ENCODE data around the gene HS6ST3.

HS6ST3 gene

GRCh38 chr13:96834626-96835025, 744.7 kb downstream of the HS6ST3 start:
- DNase-seq (ENCODE audit: low read depth in 2 of 2), result no peak

DNA sequence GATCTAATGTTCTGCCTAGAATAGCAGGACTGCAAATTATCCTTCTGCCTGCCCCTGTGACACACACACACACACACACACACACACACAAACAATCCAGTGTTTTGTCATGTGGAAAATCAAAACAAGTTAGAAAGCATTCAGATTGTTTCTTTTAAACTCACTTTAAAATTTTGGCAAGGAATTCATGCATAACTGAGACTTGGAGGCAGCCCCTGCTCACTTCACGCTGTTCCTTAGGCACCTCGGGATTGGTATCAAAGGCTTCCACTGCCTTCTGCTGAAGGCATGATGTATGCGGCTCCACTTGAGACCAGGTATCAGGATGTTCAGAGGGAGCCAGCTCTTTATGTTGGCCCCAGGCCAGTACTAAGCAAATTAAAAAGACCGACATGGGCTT, 745.6 kb downstream of the HS6ST3 start:
- DNase-seq (ENCODE audit: low read depth in 2 of 2), result no peak

- no peak for DNase-seq (ENCODE audit: low read depth in 2 of 2)
These were observed 746.8 kb downstream of the HS6ST3 start for GRCh38 chr13:96836733-96837132.

GRCh38 chr13:96837809-96838208, 747.9 kb downstream of the HS6ST3 start:
- DNase-seq (ENCODE audit: low read depth in 2 of 2), result no peak

- DNase-seq (ENCODE audit: low read depth in 2 of 2), result no peak
These were observed 754.3 kb downstream of the HS6ST3 start for GRCh38 chr13:96844195-96844594.

DNA sequence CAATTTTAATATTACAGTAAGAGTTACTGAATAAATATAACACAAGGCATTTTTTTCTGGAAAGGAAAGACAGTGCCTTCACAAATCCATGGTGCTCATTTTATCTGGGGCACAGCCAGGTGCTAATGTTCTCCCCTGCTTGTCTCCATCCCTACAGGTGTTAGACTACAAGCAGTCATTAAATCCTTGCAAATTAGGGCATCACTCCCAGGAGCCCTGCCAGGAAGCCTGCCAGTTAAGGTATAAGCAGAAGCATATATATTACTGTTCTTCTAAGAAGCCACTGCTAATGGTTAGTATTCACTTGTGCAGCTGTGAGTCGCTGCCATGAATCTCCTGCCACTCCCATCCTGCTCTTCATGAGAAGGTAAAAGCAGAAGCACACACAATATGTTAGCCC, 754.7 kb downstream of the HS6ST3 start:
- no peak for DNase-seq (ENCODE audit: low read depth in 2 of 2)

DNA sequence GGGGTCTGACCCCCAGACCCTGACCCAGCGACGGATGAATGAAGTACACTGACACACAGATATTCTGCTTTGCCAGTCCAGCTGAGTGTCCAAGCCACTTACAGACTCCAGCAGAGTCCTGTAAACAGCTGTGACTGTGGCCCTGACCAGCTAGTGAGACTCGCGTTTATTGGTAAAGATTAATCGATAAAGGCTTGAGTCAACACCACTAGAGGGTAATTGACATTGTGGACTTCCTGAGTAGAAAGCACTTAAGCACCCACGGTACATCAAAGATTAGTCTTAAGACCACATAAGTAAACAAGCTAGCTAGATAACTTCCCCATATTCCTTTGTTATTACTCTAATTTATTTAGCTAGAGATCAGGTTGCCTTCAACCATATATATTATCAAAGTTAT, 758.4 kb downstream of the HS6ST3 start:
- no peak for DNase-seq (ENCODE audit: low read depth in 2 of 2)

- DNase-seq (ENCODE audit: low read depth in 2 of 2), result no peak
These were observed 759.2 kb downstream of the HS6ST3 start for GRCh38 chr13:96849091-96849490.

DNA sequence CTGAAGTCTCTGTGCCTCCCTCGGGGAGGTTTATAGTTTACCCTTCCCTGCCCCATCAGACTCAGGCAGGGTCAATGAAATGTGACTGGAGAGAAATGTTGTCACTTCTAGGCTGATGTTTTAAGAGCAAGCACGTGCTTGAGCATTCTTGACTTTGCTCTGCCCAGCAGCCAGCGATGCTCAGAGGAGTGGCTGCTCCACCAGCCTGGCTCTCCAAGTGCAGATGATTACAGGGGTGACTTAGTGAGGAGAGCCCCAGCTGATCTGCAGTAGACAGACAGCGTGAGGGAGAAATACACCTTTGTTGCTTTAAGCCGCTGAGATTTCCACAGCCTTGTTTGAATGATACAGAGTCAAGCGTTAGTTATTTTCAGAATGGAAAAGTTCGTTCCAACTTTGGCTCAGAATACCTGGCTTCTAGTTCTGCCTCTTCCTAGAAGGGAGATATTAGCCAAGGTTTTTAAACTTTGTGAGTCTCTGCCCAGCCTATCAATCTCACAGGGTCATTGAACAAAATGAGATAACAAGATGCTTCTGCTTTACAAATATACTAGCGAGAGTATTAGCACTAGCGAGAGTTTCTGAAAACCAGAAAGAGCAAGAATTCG, 760.7 kb downstream of the HS6ST3 start:
- no peak for DNase-seq (ENCODE audit: low read depth in 2 of 2)

- no peak for DNase-seq (ENCODE audit: low read depth in 2 of 2)
These were observed 762.0 kb downstream of the HS6ST3 start for GRCh38 chr13:96851856-96852445.

DNA sequence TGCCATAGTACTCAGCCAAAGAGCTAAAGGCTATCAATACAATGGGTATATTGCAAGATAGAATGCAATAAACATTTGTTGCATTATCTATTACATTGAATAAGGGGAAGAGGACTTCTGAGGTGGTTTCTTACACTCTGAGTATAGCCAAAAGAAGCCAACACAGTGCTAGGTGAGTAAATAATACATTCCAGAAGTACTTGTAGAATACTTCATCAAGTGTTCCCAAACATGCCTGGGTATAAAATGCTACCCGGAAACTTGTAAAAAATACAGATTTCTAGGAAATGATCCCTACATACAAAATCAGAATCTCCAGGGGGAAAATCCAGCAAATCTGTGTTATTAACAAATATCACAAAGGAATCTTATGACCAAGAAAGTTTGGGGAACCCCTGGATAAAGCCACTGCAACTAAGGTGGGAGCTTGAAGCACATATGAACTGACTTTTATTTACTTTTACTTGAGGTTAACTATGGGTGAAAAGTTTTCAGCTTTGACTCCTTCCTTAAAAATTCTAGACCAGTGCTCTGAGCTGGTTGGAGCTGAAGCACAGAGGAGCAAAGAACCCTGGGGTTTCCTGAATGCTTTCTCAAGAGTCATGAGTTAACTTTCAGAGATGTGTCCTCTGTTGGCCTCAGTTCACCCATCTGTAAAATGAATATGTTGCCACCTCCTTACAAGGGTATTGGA, 768.4 kb downstream of the HS6ST3 start:
- no peak for DNase-seq (ENCODE audit: low read depth in 2 of 2)

DNA sequence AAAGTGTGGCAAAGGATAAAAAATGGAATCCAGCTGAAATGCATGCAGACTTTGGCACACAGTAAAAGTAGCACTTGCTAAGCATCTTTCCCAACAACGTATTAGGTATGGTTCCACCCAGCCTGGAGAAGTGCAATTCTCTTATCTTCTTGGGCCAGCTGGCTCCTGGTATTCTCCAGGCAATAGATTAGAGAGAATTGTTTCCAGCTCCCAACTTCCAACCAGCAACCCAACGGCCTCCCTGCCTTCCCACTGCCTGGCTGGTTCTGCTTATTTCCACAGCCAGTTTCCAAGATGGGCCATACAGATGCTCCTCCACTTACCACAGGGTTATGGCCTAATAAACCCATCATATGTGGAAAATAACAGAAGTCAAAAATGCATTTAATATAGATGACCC, 771.0 kb downstream of the HS6ST3 start:
- no peak for DNase-seq (ENCODE audit: low read depth in 2 of 2)

GRCh38 chr13:96862093-96862492, 772.2 kb downstream of the HS6ST3 start:
- DNase-seq (ENCODE audit: low read depth in 2 of 2), result no peak

DNA sequence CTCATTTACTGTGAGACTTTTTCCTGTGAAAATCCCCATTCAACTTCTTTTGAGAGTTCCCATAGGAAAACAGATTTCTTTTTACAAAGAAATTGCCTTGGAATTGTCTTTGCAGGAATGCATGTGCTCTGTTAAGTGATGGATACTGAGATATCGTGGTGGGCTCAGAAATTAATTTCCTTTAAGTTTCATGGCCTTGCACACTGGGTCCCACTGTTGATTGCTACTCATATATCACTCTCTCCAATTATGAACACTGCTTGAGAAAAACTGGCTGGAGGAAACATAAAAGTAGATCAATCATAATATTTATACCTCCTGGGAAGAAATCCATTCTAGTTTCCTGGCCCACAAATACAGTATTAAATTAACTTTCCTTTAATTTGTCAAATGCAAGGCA, 773.1 kb downstream of the HS6ST3 start:
- no peak for DNase-seq (ENCODE audit: low read depth in 2 of 2)

DNA sequence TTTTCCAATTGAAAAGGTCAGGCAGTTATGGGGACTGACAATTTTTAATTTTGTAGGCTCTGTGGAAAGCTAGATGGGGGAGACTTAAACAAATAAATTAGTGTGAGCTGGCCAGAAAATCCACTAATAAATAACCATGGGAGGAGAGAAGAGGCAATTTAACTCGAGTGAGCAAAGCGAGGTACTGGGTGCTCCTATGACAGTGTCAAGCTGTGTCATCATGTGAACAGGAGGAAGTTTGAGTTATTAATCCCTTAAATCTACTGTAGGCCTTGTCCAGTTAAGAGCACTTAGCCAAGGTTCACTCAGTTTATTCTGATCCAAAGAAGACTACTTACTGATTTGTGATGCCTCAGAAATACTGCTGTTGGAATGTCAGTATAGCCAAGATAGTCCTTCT, 781.6 kb downstream of the HS6ST3 start:
- no peak for DNase-seq (ENCODE audit: low read depth in 2 of 2)

DNA sequence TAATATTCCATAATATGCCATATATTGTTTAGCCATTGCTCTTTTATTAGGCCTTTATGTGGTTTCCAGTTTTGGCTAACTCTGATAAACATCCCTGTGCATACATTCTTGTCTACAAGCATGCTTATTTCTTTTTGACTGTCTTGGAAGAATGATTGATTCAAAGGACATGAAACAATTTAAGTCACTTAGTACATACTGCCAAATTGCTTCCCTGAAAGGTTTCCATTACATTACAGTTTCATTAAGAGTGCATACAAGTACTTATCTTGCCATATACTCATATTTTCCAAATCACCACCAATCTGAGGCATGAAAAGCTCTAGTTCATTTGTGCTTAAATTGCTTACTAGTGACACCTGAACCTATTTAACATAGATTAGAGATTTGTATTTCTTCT, 790.5 kb downstream of the HS6ST3 start:
- DNase-seq (ENCODE audit: low read depth in 2 of 2), result no peak
